C4-2B (cell line): Measurements from ENCODE around the gene NECTIN4.

Experiments used
- CTCF ChIP-seq: fragments of 450-650 bp; conservative IDR thresholded peaks from 2 replicates; pipeline ENCODE4 v1.5.1; 2017; ENCODE audit warnings: mild to moderate bottlenecking
- ZFX ChIP-seq: fragments of 450-650 bp; IDR thresholded peaks from 2 replicates; pipeline ENCODE4 v1.6.1; 2017

- TF ChIP-seq CTCF (no peak), ZFX (no peak)
Measured at GRCh38 chr1:161137881-161138280, 48.5 kb upstream of the NECTIN4 start.
